PC-9 (cell line): ENCODE measurements around the gene CNPY4.

Experiments used
- EZH2 ChIP-seq: fragments of 200-600 bp; sonication (generic); IDR thresholded peaks from 2 replicates; pipeline ENCODE4 v1.8.0; 2017; ENCODE audit warnings: antibody characterized with exemption, low read depth
- TF ChIP-seq, protein P1 (sequence below): fragments of 200-600 bp; sonication (generic); conservative IDR thresholded peaks from 2 replicates; pipeline ENCODE4 v1.6.1; 2017; ENCODE audit warnings: mixed run types, antibody characterized with exemption, mild to moderate bottlenecking, moderate library complexity

- no peak for TF ChIP-seq EZH2
- TF ChIP-seq, protein P1, sequence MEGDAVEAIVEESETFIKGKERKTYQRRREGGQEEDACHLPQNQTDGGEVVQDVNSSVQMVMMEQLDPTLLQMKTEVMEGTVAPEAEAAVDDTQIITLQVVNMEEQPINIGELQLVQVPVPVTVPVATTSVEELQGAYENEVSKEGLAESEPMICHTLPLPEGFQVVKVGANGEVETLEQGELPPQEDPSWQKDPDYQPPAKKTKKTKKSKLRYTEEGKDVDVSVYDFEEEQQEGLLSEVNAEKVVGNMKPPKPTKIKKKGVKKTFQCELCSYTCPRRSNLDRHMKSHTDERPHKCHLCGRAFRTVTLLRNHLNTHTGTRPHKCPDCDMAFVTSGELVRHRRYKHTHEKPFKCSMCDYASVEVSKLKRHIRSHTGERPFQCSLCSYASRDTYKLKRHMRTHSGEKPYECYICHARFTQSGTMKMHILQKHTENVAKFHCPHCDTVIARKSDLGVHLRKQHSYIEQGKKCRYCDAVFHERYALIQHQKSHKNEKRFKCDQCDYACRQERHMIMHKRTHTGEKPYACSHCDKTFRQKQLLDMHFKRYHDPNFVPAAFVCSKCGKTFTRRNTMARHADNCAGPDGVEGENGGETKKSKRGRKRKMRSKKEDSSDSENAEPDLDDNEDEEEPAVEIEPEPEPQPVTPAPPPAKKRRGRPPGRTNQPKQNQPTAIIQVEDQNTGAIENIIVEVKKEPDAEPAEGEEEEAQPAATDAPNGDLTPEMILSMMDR = no peak
Measured at GRCh38 chr7:100069991-100070390, 49.4 kb upstream of the CNPY4 start.
